Adrenal gland (tissue), 5 donors: ENCODE results near the gene GDPD2.

ENCODE experiments used
- POLR2A ChIP-seq, 2 donors: fragments of 450-650 bp; IDR thresholded peaks; one replicate each; pipeline ENCODE4 v1.6.1; 2017; ENCODE audit warnings: antibody characterized with exemption in 2 of 2, mild to moderate bottlenecking in 2 of 2, moderate library complexity in 1 of 2
- TF ChIP-seq, protein P1 (sequence below), 6 experiments: fragments of 450-650 bp in 4 of 6; fragments of 200-600 bp in 2 of 6; sonication (generic) in 1 of 6; IDR thresholded peaks; 1 replicate in 5 of 6; 2 replicates in 1 of 6; pipeline versions ENCODE4 v1.5.1 to v1.8.0; 2016 to 2021; ENCODE audit warnings: antibody characterized with exemption in 6 of 6, mild to moderate bottlenecking in 2 of 6, moderate library complexity in 1 of 6
- donor health status: DM: no; HTN: no; CAD: no.

DNA sequence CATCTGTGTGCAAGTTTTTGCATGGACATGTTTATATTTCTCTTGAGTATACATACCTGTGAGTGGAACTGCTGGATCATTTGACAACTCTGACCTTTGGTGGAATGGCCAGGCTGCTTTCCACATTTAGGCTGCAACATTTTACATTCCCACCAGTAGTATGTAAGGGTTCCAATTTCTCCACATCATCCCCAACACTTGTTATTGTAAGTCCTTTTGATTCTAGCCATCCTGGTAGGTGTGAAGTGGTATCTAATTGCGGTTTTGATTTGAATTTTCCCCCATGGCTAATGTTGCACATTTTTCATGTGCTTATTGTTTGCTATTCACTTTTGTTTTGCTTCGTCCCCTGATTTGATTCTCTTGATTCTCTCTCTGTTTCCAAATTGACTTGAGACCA is 37.9 kb downstream of the GDPD2 start:
- TF ChIP-seq, protein P1, sequence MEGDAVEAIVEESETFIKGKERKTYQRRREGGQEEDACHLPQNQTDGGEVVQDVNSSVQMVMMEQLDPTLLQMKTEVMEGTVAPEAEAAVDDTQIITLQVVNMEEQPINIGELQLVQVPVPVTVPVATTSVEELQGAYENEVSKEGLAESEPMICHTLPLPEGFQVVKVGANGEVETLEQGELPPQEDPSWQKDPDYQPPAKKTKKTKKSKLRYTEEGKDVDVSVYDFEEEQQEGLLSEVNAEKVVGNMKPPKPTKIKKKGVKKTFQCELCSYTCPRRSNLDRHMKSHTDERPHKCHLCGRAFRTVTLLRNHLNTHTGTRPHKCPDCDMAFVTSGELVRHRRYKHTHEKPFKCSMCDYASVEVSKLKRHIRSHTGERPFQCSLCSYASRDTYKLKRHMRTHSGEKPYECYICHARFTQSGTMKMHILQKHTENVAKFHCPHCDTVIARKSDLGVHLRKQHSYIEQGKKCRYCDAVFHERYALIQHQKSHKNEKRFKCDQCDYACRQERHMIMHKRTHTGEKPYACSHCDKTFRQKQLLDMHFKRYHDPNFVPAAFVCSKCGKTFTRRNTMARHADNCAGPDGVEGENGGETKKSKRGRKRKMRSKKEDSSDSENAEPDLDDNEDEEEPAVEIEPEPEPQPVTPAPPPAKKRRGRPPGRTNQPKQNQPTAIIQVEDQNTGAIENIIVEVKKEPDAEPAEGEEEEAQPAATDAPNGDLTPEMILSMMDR (IDR thresholded peaks at IDR 0.05), result no peak
- TF ChIP-seq POLR2A (IDR thresholded peaks at IDR 0.05), result no peak
